CD4-positive, alpha-beta T cell treated with Interleukin-4 for 1 hour (primary cell): ENCODE results near the gene OLR1.
"Not testable (repeated sequence)": the region's sequence is repeated elsewhere in the genome, so short reads cannot be mapped to it uniquely, and the experiment has no call there.

Experiments
- DNase-seq, 2 donors: peaks; one replicate each; pipeline ENCODE4 v3.0.0-alpha.2; 2020 to 2022

The OLR1 gene

GRCh38 chr12:10190558-10191388, 18.8 kb upstream of the OLR1 start:
- peak; percentile 68 to 69 for DNase-seq

- DNase-seq: no peak
These were observed 17.7 kb upstream of the OLR1 start for GRCh38 chr12:10189653-10190052.

GRCh38 chr12:10186958-10187357, 15.0 kb upstream of the OLR1 start:
- DNase-seq: not testable (repeated sequence)

GRCh38 chr12:10186299-10186698, 14.4 kb upstream of the OLR1 start:
- peak; percentile 31 to 80 for DNase-seq

GRCh38 chr12:10184261-10184843, 12.4 kb upstream of the OLR1 start:
- DNase-seq: peak in 1 of 2 donors; percentile 36

GRCh38 chr12:10182354-10183049, 10.6 kb upstream of the OLR1 start:
- peak in 1 of 2 donors; percentile 55 for DNase-seq

GRCh38 chr12:10179776-10180181, 7.8 kb upstream of the OLR1 start:
- DNase-seq: no peak

- no peak for DNase-seq
These were observed 6.9 kb upstream of the OLR1 start, which contains the start of gene TMEM52B for GRCh38 chr12:10178821-10179220. TSS of gene TMEM52B (plus strand) at chr12:10179032. CDS start at chr12:10179575, 543 bp downstream.

GRCh38 chr12:10175846-10176636, 4.1 kb upstream of the OLR1 start:
- DNase-seq: no peak

GRCh38 chr12:10174986-10175614, 3.2 kb upstream of the OLR1 start:
- DNase-seq: no peak

GRCh38 chr12:10170216-10170615, 1.7 kb downstream of the OLR1 start:
- DNase-seq: no peak

GRCh38 chr12:10169104-10169503, 2.8 kb downstream of the OLR1 start:
- DNase-seq: no peak

- peak; percentile 21 to 53 for DNase-seq
These were observed 4.3 kb downstream of the OLR1 start for GRCh38 chr12:10167599-10167998.

- DNase-seq: no peak
These were observed 6.5 kb downstream of the OLR1 start for GRCh38 chr12:10165421-10165820.

GRCh38 chr12:10163084-10163483, 8.8 kb downstream of the OLR1 start:
- no peak for DNase-seq

GRCh38 chr12:10160617-10161385, 11.1 kb downstream of the OLR1 start:
- no peak for DNase-seq

GRCh38 chr12:10159280-10159679, 12.7 kb downstream of the OLR1 start:
- no peak for DNase-seq

- no peak for DNase-seq
These were observed 13.5 kb downstream of the OLR1 start for GRCh38 chr12:10158406-10158805.

GRCh38 chr12:10155966-10156365, 16.0 kb downstream of the OLR1 start:
- no peak for DNase-seq

- DNase-seq: no peak
These were observed 17.8 kb downstream of the OLR1 start for GRCh38 chr12:10154145-10154496.

- DNase-seq: peak; percentile 69 to 76
These were observed 18.4 kb downstream of the OLR1 start for GRCh38 chr12:10153271-10154144.
